GM18868 (cell line): Measurements from ENCODE around the gene EPN2.
"Not testable (repeated sequence)": the region's sequence is repeated elsewhere in the genome, so short reads cannot be mapped to it uniquely, and the experiment has no call there.

Experiments used
- ATAC-seq: cut with Tn5 transposase; IDR thresholded peaks from one replicate; pipeline ENCODE4 v1.9.1; 2021; ENCODE audit warnings: mild to moderate bottlenecking, moderate library complexity; ENCODE audit not compliant: unreplicated experiment

EPN2 gene

GRCh38 chr17:19343256-19343630, 106.1 kb downstream of the EPN2 start:
- no peak for ATAC-seq

- no peak for ATAC-seq
These were observed 106.5 kb downstream of the EPN2 start for GRCh38 chr17:19343671-19344151.

- ATAC-seq: no peak
These were observed 107.3 kb downstream of the EPN2 start for GRCh38 chr17:19344311-19345066.

GRCh38 chr17:19345067-19345460, 107.9 kb downstream of the EPN2 start:
- ATAC-seq: no peak

- no peak for ATAC-seq
These were observed 108.6 kb downstream of the EPN2 start for GRCh38 chr17:19345486-19346350.

- ATAC-seq: no peak
These were observed 109.4 kb downstream of the EPN2 start for GRCh38 chr17:19346351-19347255.

- no peak for ATAC-seq
These were observed 110.3 kb downstream of the EPN2 start for GRCh38 chr17:19347323-19348080.

GRCh38 chr17:19348081-19348650, 111.0 kb downstream of the EPN2 start:
- no peak for ATAC-seq

- no peak for ATAC-seq
These were observed 111.6 kb downstream of the EPN2 start for GRCh38 chr17:19348806-19349205.

- not testable (repeated sequence) for ATAC-seq
These were observed 116.2 kb downstream of the EPN2 start for GRCh38 chr17:19353401-19353800.

- ATAC-seq: no peak
These were observed 117.6 kb downstream of the EPN2 start for GRCh38 chr17:19354748-19355147.

- ATAC-seq: no peak
These were observed 120.2 kb downstream of the EPN2 start for GRCh38 chr17:19357351-19357750.

- ATAC-seq: no peak
These were observed 120.6 kb downstream of the EPN2 start for GRCh38 chr17:19357761-19358160.

GRCh38 chr17:19359151-19359550, 122.0 kb downstream of the EPN2 start:
- ATAC-seq: no peak

GRCh38 chr17:19359856-19360255, 122.7 kb downstream of the EPN2 start:
- no peak for ATAC-seq

- no peak for ATAC-seq
These were observed 123.6 kb downstream of the EPN2 start for GRCh38 chr17:19360772-19361171.

GRCh38 chr17:19361326-19361725, 124.2 kb downstream of the EPN2 start:
- ATAC-seq: no peak

- ATAC-seq: no peak
These were observed 124.7 kb downstream of the EPN2 start for GRCh38 chr17:19361944-19362276.

- ATAC-seq: peak; percentile 82
These were observed 125.3 kb downstream of the EPN2 start, which contains the start of gene B9D1 for GRCh38 chr17:19362277-19363113. TSS of gene B9D1 (minus strand) at chr17:19362723. CDS start at chr17:19362569, 154 bp downstream.
